Mesothelial cell of epicardium (in vitro differentiated cells): ENCODE data around the gene CDH4. TPM values are rescaled to one million over a fixed set of nuclear protein-coding genes. Genes with fewer than 3 reads are reported as not detected.

Experiments
- DNase-seq, 2 experiments: peaks; one replicate each; pipeline ENCODE4 v3.0.0; 2021; ENCODE audit warnings: low spot score in 2 of 2; ENCODE audit not compliant: unreplicated experiment in 2 of 2
- H3K27ac Mint-ChIP-seq: 2 replicates; pipeline ENCODE4 v1.8.0; 2021; ENCODE audit warnings: mixed read lengths
- H3K27me3 Mint-ChIP-seq: 2 replicates; pipeline ENCODE4 v1.8.0; 2021; ENCODE audit warnings: low read depth, mixed read lengths
- H3K36me3 Mint-ChIP-seq: 2 replicates; pipeline ENCODE4 v1.8.0; 2021; ENCODE audit warnings: mixed read lengths
- H3K4me1 Mint-ChIP-seq: 2 replicates; pipeline ENCODE4 v1.8.0; 2021; ENCODE audit warnings: mixed read lengths
- H3K4me3 Mint-ChIP-seq: 2 replicates; pipeline ENCODE4 v1.8.0; 2021; ENCODE audit warnings: mild to moderate bottlenecking, moderate library complexity, mixed read lengths
- H3K9me3 Mint-ChIP-seq: 2 replicates; pipeline ENCODE4 v1.8.0; 2021; ENCODE audit warnings: mixed read lengths
- CTCF ChIP-seq: fragments of 200-600 bp; sonication (generic); IDR thresholded peaks from one replicate; pipeline ENCODE4 v1.5.0; 2021; ENCODE audit warnings: antibody characterized with exemption; ENCODE audit not compliant: unreplicated experiment
- total RNA-seq: library from RNA; stranded (reverse); gene quantifications from 3 replicates; pipeline ENCODE4 v1.2.1, GENCODE V29; 2021

Gene CDH4
- total RNA-seq, 1 donor from 2014 or later = 1.1 TPM

- H3K4me3 Mint-ChIP-seq = no peak overlapping the region
- H3K36me3 Mint-ChIP-seq = no peaks in the 10 kb centered on the region
- no peak for TF ChIP-seq CTCF
- no peaks in the 10 kb centered on the region for H3K4me1 Mint-ChIP-seq
- peaks cover 18% of the 10 kb centered on the region for H3K27me3 Mint-ChIP-seq
- H3K27ac Mint-ChIP-seq = no peak overlapping the region
- H3K9me3 Mint-ChIP-seq = no peaks in the 10 kb centered on the region
- DNase-seq = no peak
Observed at GRCh38 chr20:61569825-61570224, 317.8 kb downstream of the CDH4 start.

GRCh38 chr20:61570646-61571195, 318.7 kb downstream of the CDH4 start:
- H3K36me3 Mint-ChIP-seq = no peaks in the 10 kb centered on the region
- H3K4me3 Mint-ChIP-seq = no peak overlapping the region
- no peak overlapping the region for H3K27ac Mint-ChIP-seq
- no peak for TF ChIP-seq CTCF
- H3K27me3 Mint-ChIP-seq = peaks cover 19% of the 10 kb centered on the region
- no peaks in the 10 kb centered on the region for H3K9me3 Mint-ChIP-seq
- no peaks in the 10 kb centered on the region for H3K4me1 Mint-ChIP-seq
- DNase-seq = no peak

GRCh38 chr20:61571221-61571620, 319.2 kb downstream of the CDH4 start:
- H3K27me3 Mint-ChIP-seq = peaks cover 21% of the 10 kb centered on the region
- H3K9me3 Mint-ChIP-seq = no peaks in the 10 kb centered on the region
- no peaks in the 10 kb centered on the region for H3K4me1 Mint-ChIP-seq
- no peak for DNase-seq
- no peak for TF ChIP-seq CTCF
- H3K27ac Mint-ChIP-seq = no peak overlapping the region
- H3K4me3 Mint-ChIP-seq = no peak overlapping the region
- H3K36me3 Mint-ChIP-seq = no peaks in the 10 kb centered on the region

- no peaks in the 10 kb centered on the region for H3K4me1 Mint-ChIP-seq
- peaks cover 17% of the 10 kb centered on the region for H3K27me3 Mint-ChIP-seq
- DNase-seq = no peak
- H3K27ac Mint-ChIP-seq = no peak overlapping the region
- TF ChIP-seq CTCF = no peak
- no peak overlapping the region for H3K4me3 Mint-ChIP-seq
- no peaks in the 10 kb centered on the region for H3K9me3 Mint-ChIP-seq
- no peaks in the 10 kb centered on the region for H3K36me3 Mint-ChIP-seq
Observed at GRCh38 chr20:61571916-61572711, 320.1 kb downstream of the CDH4 start.

- no peak for TF ChIP-seq CTCF
- no peak for DNase-seq
- Mint-ChIP-seq H3K9me3 (no peaks in the 10 kb centered on the region), H3K27me3 (peaks cover 20% of the 10 kb centered on the region), H3K4me1 (no peaks in the 10 kb centered on the region), H3K36me3 (no peaks in the 10 kb centered on the region), H3K27ac (no peak overlapping the region), H3K4me3 (no peak overlapping the region)
Observed at GRCh38 chr20:61572789-61573188, 320.7 kb downstream of the CDH4 start.
